GM12892 (cell line): ENCODE data around the gene FOXD4L6.
"Not testable (repeated sequence)": the region's sequence is repeated elsewhere in the genome, so short reads cannot be mapped to it uniquely, and the experiment has no call there.

Source experiments
- POLR2AphosphoS5 ChIP-seq: IDR thresholded peaks from 2 replicates; pipeline ENCODE4 v1.6.1; 2011; ENCODE audit warnings: low read depth, low read length, control low read depth
- TAF1 ChIP-seq: IDR thresholded peaks from 2 replicates; pipeline ENCODE4 v1.6.1; 2011; ENCODE audit warnings: low read depth, mild to moderate bottlenecking, control low read depth, low read length, borderline replicate concordance

DNA sequence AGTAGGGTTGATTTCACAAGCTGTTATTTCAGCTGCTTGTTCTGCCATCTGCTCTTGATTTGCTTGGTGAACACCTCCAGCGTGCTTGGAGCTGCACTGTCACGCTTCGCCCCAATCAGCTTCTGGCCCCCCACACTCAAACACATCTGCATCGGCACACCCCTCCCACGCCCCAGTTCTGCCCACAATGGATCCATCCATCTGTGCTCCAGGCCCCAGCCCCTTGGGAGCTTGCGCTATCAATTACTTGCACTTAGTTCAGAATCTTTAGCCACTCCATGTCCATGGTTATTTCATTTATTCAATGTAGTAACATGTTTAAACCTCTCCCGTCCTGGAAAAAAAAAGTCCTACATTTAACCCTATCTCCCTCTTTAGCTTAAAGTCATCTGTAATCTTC is 28.0 kb downstream of the FOXD4L6 start:
- TF ChIP-seq TAF1, POLR2AphosphoS5: not testable (repeated sequence)
